Mucosa of rectum (tissue), 2 donors: ENCODE measurements around the gene TRA2B.

Experiments used
- H3K27ac ChIP-seq, 2 donors: one replicate each; pipeline ENCODE4 v1.7.0; 2013; ENCODE audit warnings: inconsistent platforms in 2 of 2, low read depth in 2 of 2, low read length in 2 of 2
- H3K27me3 ChIP-seq, 2 donors: one replicate each; pipeline ENCODE4 v1.7.0; 2013; ENCODE audit warnings: low read length in 2 of 2; ENCODE audit not compliant: control insufficient read depth in 2 of 2, insufficient read depth in 2 of 2
- H3K36me3 ChIP-seq, 2 donors: one replicate each; pipeline ENCODE4 v1.7.0; 2013; ENCODE audit warnings: low read length in 2 of 2; ENCODE audit not compliant: control insufficient read depth in 2 of 2, insufficient read depth in 2 of 2
- H3K4me1 ChIP-seq, 2 donors: one replicate each; pipeline ENCODE4 v1.7.0; 2013; ENCODE audit warnings: low read length in 2 of 2, mild to moderate bottlenecking in 1 of 2; ENCODE audit not compliant: control insufficient read depth in 2 of 2, insufficient read depth in 2 of 2
- H3K4me3 ChIP-seq, 2 donors: one replicate each; pipeline ENCODE4 v1.7.0; 2013; ENCODE audit warnings: low read length in 2 of 2
- H3K9ac ChIP-seq, 2 donors: one replicate each; pipeline ENCODE4 v1.7.0; 2013; ENCODE audit warnings: low read length in 2 of 2, low read depth in 1 of 2, mild to moderate bottlenecking in 1 of 2
- H3K9me3 ChIP-seq, 2 donors: one replicate each; pipeline ENCODE4 v1.7.0; 2013; ENCODE audit warnings: low read length in 2 of 2; ENCODE audit not compliant: control insufficient read depth in 2 of 2
- donor health status: healthy.
- donor health status: Normal muscosa, but diverticular disease.

Gene TRA2B

GRCh38 chr3:185928496-185928895 lies 9.3 kb downstream of the TRA2B start:
- Histone ChIP-seq H3K4me1 (peaks cover 56 to 58% of the 10 kb centered on the region in 2 donors), H3K27me3 (no peaks in the 10 kb centered on the region), H3K9ac (no peak overlapping the region), H3K4me3 (peak overlapping the region in 1 of 2 donors; percentile 16), H3K27ac (peak overlapping the region in 1 of 2 donors; percentile 27), H3K36me3 (peaks cover 32 to 39% of the 10 kb centered on the region in 2 donors), H3K9me3 (no peaks in the 10 kb centered on the region)

GRCh38 chr3:185927501-185928200 lies 10.2 kb downstream of the TRA2B start:
- Histone ChIP-seq H3K27me3 (no peaks in the 10 kb centered on the region), H3K9ac (no peak overlapping the region), H3K9me3 (no peaks in the 10 kb centered on the region), H3K4me3 (peak overlapping the region in 1 of 2 donors; percentile 16), H3K27ac (peak overlapping the region; percentile 23 to 46), H3K36me3 (peaks cover 38 to 47% of the 10 kb centered on the region in 2 donors), H3K4me1 (peaks cover 50 to 53% of the 10 kb centered on the region in 2 donors)

GRCh38 chr3:185926445-185926844 lies 11.4 kb downstream of the TRA2B start:
- H3K4me3 ChIP-seq: no peak overlapping the region
- H3K27me3 ChIP-seq: no peaks in the 10 kb centered on the region
- peaks cover 43 to 45% of the 10 kb centered on the region in 2 donors for H3K4me1 ChIP-seq
- no peak overlapping the region for H3K27ac ChIP-seq
- no peaks in the 10 kb centered on the region for H3K9me3 ChIP-seq
- H3K36me3 ChIP-seq: peaks cover 50 to 59% of the 10 kb centered on the region in 2 donors
- H3K9ac ChIP-seq: no peak overlapping the region

GRCh38 chr3:185925353-185925752 lies 12.5 kb downstream of the TRA2B start:
- Histone ChIP-seq H3K4me1 (peaks cover 35 to 39% of the 10 kb centered on the region in 2 donors), H3K9ac (no peak overlapping the region), H3K27ac (no peak overlapping the region), H3K36me3 (peaks cover 61 to 65% of the 10 kb centered on the region in 2 donors), H3K4me3 (no peak overlapping the region), H3K27me3 (no peaks in the 10 kb centered on the region), H3K9me3 (no peaks in the 10 kb centered on the region)

- Histone ChIP-seq H3K27ac (no peak overlapping the region), H3K27me3 (no peaks in the 10 kb centered on the region), H3K36me3 (peaks cover 62 to 67% of the 10 kb centered on the region in 2 donors), H3K4me1 (peaks cover 25 to 30% of the 10 kb centered on the region in 2 donors), H3K9ac (no peak overlapping the region), H3K4me3 (no peak overlapping the region), H3K9me3 (no peaks in the 10 kb centered on the region)
Measured at GRCh38 chr3:185924375-185924774, 13.4 kb downstream of the TRA2B start.

GRCh38 chr3:185920184-185920583 lies 17.6 kb downstream of the TRA2B start:
- Histone ChIP-seq H3K4me1 (no peaks in the 10 kb centered on the region), H3K9me3 (no peaks in the 10 kb centered on the region), H3K27ac (no peak overlapping the region), H3K27me3 (no peaks in the 10 kb centered on the region), H3K36me3 (peaks cover 93 to 94% of the 10 kb centered on the region in 2 donors), H3K9ac (no peak overlapping the region), H3K4me3 (no peak overlapping the region)

GRCh38 chr3:185916042-185916833 lies 21.6 kb downstream of the TRA2B start:
- H3K9ac ChIP-seq: no peak overlapping the region
- H3K4me3 ChIP-seq: no peak overlapping the region
- H3K4me1 ChIP-seq: no peaks in the 10 kb centered on the region
- no peaks in the 10 kb centered on the region for H3K27me3 ChIP-seq
- H3K27ac ChIP-seq: no peak overlapping the region
- peaks cover 63% of the 10 kb centered on the region in 2 donors for H3K36me3 ChIP-seq
- H3K9me3 ChIP-seq: no peaks in the 10 kb centered on the region

- no peak overlapping the region for H3K4me3 ChIP-seq
- no peak overlapping the region for H3K9ac ChIP-seq
- no peaks in the 10 kb centered on the region for H3K27me3 ChIP-seq
- no peaks in the 10 kb centered on the region for H3K4me1 ChIP-seq
- no peaks in the 10 kb centered on the region for H3K9me3 ChIP-seq
- H3K36me3 ChIP-seq: peaks cover 57 to 58% of the 10 kb centered on the region in 2 donors
- H3K27ac ChIP-seq: no peak overlapping the region
Measured at GRCh38 chr3:185915642-185916041, 22.2 kb downstream of the TRA2B start.

- Histone ChIP-seq H3K4me1 (no peaks in the 10 kb centered on the region), H3K36me3 (peaks cover 51 to 52% of the 10 kb centered on the region in 2 donors), H3K27me3 (no peaks in the 10 kb centered on the region), H3K4me3 (no peak overlapping the region), H3K9me3 (no peaks in the 10 kb centered on the region), H3K27ac (no peak overlapping the region), H3K9ac (no peak overlapping the region)
Measured at GRCh38 chr3:185914911-185915629, 22.7 kb downstream of the TRA2B start.
